NT2/D1 (cell line): ENCODE measurements around the gene SLC25A45.

ENCODE experiments used
- YY1 ChIP-seq: IDR thresholded peaks from 2 replicates; pipeline ENCODE4 v1.6.1; 2011; ENCODE audit not compliant: insufficient read length, insufficient read depth
- ZNF274 ChIP-seq: IDR thresholded peaks from 2 replicates; pipeline ENCODE4 v1.6.1; 2011; ENCODE audit warnings: mild to moderate bottlenecking, low read depth, low read length

DNA sequence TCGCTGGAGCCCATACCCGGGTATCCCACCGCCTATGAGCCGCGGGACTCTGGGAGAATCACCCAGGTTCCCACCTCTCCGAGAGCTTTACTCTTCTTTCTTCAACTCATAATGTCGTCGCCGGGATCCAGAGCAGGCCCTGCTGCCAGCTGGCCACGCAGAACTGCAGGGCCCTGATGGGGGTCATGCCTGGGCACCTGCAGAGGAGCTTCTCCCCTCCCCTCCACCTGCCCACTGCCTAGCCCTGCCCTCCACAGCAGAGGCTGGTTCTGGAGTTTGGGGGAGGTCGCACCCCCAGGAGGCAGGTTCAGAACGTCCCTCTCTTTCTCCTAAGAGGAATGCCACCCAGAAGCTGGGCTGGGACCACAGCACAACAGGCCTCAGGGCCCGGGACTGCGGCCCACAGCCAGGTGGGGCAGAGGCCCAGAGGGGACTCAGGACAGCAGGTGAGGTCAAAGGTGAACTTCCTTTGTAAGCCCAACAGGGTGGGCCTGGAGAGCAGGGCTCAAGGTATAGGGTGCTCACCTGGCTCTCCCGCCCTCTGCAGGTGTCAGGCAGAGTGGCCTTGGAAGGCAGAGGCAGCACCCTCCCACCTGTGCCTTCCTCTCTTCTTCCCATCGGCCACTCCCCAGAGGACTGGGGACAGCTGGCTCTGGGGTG, 1.9 kb downstream of the SLC25A45 start:
- TF ChIP-seq YY1, result no peak
- TF ChIP-seq ZNF274, result no peak
